ENCODE measurements around the gene PPM1L. TPM values are rescaled to one million over a fixed set of nuclear protein-coding genes. Genes with fewer than 3 reads are reported as not detected.

The PPM1L gene
- total RNA-seq, 2 donors from 2014 or later, result 3.5 to 14.6 TPM

- no peak for DNase-seq
- H3K9me3 ChIP-seq (ENCODE audit: control insufficient read depth, low read length, poor library complexity, severe bottlenecking), result no peaks in the 10 kb centered on the region
- H3K27ac Mint-ChIP-seq, result no peak overlapping the region
- H3K36me3 Mint-ChIP-seq (ENCODE audit: low read depth), result peaks cover 6% of the 10 kb centered on the region
- H3K27me3 Mint-ChIP-seq, result peaks cover 28% of the 10 kb centered on the region
- H3K4me3 Mint-ChIP-seq, result no peak overlapping the region
- no peak for ATAC-seq
- peaks cover 2% of the 10 kb centered on the region for H3K4me1 Mint-ChIP-seq
Measured at GRCh38 chr3:160748231-160748630, 7.8 kb upstream of the PPM1L start.

GRCh38 chr3:160748787-160749186 is 7.2 kb upstream of the PPM1L start:
- DNase-seq (no peak), ATAC-seq (no peak)
- Mint-ChIP-seq H3K27me3 (peaks cover 23% of the 10 kb centered on the region), H3K36me3 (ENCODE audit: low read depth) (peaks cover 2% of the 10 kb centered on the region), H3K4me1 (peaks cover 2% of the 10 kb centered on the region), H3K4me3 (no peak overlapping the region), H3K27ac (peak overlapping the region; percentile 51)
- no peaks in the 10 kb centered on the region for H3K9me3 ChIP-seq (ENCODE audit: control insufficient read depth, low read length, poor library complexity, severe bottlenecking)

GRCh38 chr3:160753953-160754352 is 2.1 kb upstream of the PPM1L start:
- H3K9me3 ChIP-seq (ENCODE audit: control insufficient read depth, low read length, poor library complexity, severe bottlenecking), result no peaks in the 10 kb centered on the region
- Mint-ChIP-seq H3K27me3 (peaks cover 6% of the 10 kb centered on the region), H3K4me3 (peak overlapping the region; percentile 95), H3K4me1 (peaks cover 19% of the 10 kb centered on the region), H3K36me3 (ENCODE audit: low read depth) (no peaks in the 10 kb centered on the region), H3K27ac (peak overlapping the region; percentile 88)
- no peak for ATAC-seq
- DNase-seq, result no peak

- peak in 2 of 3 donors; percentile 9 to 10 for DNase-seq
- H3K27ac Mint-ChIP-seq, result peak overlapping the region; percentile 88
Measured at GRCh38 chr3:160754371-160754854, 1.6 kb upstream of the PPM1L start.

GRCh38 chr3:160754855-160755747 is 930 bp upstream of the PPM1L start:
- Mint-ChIP-seq H3K36me3 (ENCODE audit: low read depth) (no peaks in the 10 kb centered on the region), H3K4me1 (peaks cover 19% of the 10 kb centered on the region), H3K4me3 (peak overlapping the region; percentile 95), H3K27me3 (peaks cover 14% of the 10 kb centered on the region), H3K27ac (peak overlapping the region; percentile 88)
- ATAC-seq, result peak; percentile 84
- no peaks in the 10 kb centered on the region for H3K9me3 ChIP-seq (ENCODE audit: control insufficient read depth, low read length, poor library complexity, severe bottlenecking)
- peak; percentile 77 to 87 (median 82) for DNase-seq

More at GRCh38 chr3:160754371-160754854, 1.6 kb upstream of the PPM1L start:
- peaks cover 19% of the 10 kb centered on the region for H3K4me1 Mint-ChIP-seq
- peaks cover 7% of the 10 kb centered on the region for H3K27me3 Mint-ChIP-seq
- no peaks in the 10 kb centered on the region for H3K9me3 ChIP-seq (ENCODE audit: control insufficient read depth, low read length, poor library complexity, severe bottlenecking)
- no peaks in the 10 kb centered on the region for H3K36me3 Mint-ChIP-seq (ENCODE audit: low read depth)
- H3K4me3 Mint-ChIP-seq, result peak overlapping the region; percentile 95
- no peak for ATAC-seq

- ATAC-seq, result no peak
- H3K4me3 Mint-ChIP-seq, result peak overlapping the region; percentile 95
- H3K9me3 ChIP-seq (ENCODE audit: control insufficient read depth, low read length, poor library complexity, severe bottlenecking), result no peaks in the 10 kb centered on the region
- H3K36me3 Mint-ChIP-seq (ENCODE audit: low read depth), result no peaks in the 10 kb centered on the region
- peak in 1 of 3 donors; percentile 7 for DNase-seq
- H3K27me3 Mint-ChIP-seq, result peaks cover 16% of the 10 kb centered on the region
- H3K27ac Mint-ChIP-seq, result no peak overlapping the region
- H3K4me1 Mint-ChIP-seq, result peaks cover 19% of the 10 kb centered on the region
Measured at GRCh38 chr3:160757233-160758106, 1.4 kb downstream of the PPM1L start.

GRCh38 chr3:160758929-160759577 is 3.0 kb downstream of the PPM1L start:
- Mint-ChIP-seq H3K4me1 (peaks cover 18% of the 10 kb centered on the region), H3K36me3 (ENCODE audit: low read depth) (peaks cover 3% of the 10 kb centered on the region), H3K27me3 (peaks cover 16% of the 10 kb centered on the region), H3K4me3 (no peak overlapping the region), H3K27ac (no peak overlapping the region)
- no peaks in the 10 kb centered on the region for H3K9me3 ChIP-seq (ENCODE audit: control insufficient read depth, low read length, poor library complexity, severe bottlenecking)
- ATAC-seq (no peak), DNase-seq (no peak)

GRCh38 chr3:160763073-160763472 is 7.0 kb downstream of the PPM1L start:
- no peaks in the 10 kb centered on the region for H3K9me3 ChIP-seq (ENCODE audit: control insufficient read depth, low read length, poor library complexity, severe bottlenecking)
- no peak overlapping the region for H3K4me3 Mint-ChIP-seq
- H3K27me3 Mint-ChIP-seq, result peaks cover 10% of the 10 kb centered on the region
- no peaks in the 10 kb centered on the region for H3K4me1 Mint-ChIP-seq
- ATAC-seq (no peak), DNase-seq (no peak)
- H3K27ac Mint-ChIP-seq, result no peak overlapping the region
- peaks cover 3% of the 10 kb centered on the region for H3K36me3 Mint-ChIP-seq (ENCODE audit: low read depth)

GRCh38 chr3:160765211-160765610 is 9.2 kb downstream of the PPM1L start:
- H3K36me3 Mint-ChIP-seq (ENCODE audit: low read depth), result peaks cover 3% of the 10 kb centered on the region
- H3K4me1 Mint-ChIP-seq, result no peaks in the 10 kb centered on the region
- DNase-seq (no peak), ATAC-seq (no peak)
- no peak overlapping the region for H3K4me3 Mint-ChIP-seq
- H3K9me3 ChIP-seq (ENCODE audit: control insufficient read depth, low read length, poor library complexity, severe bottlenecking), result no peaks in the 10 kb centered on the region
- H3K27me3 Mint-ChIP-seq, result peaks cover 8% of the 10 kb centered on the region
- no peak overlapping the region for H3K27ac Mint-ChIP-seq

- Mint-ChIP-seq H3K4me3 (no peak overlapping the region), H3K36me3 (ENCODE audit: low read depth) (peaks cover 3% of the 10 kb centered on the region), H3K4me1 (no peaks in the 10 kb centered on the region), H3K27me3 (peaks cover 7% of the 10 kb centered on the region), H3K27ac (no peak overlapping the region)
- H3K9me3 ChIP-seq (ENCODE audit: control insufficient read depth, low read length, poor library complexity, severe bottlenecking), result no peaks in the 10 kb centered on the region
- no peak for ATAC-seq
- DNase-seq, result no peak
Measured at GRCh38 chr3:160768031-160768430, 12.0 kb downstream of the PPM1L start.

- no peak for ATAC-seq
- DNase-seq, result no peak
- Mint-ChIP-seq H3K4me3 (no peak overlapping the region), H3K27me3 (peaks cover 7% of the 10 kb centered on the region), H3K4me1 (peaks cover 4% of the 10 kb centered on the region), H3K36me3 (ENCODE audit: low read depth) (no peaks in the 10 kb centered on the region), H3K27ac (no peak overlapping the region)
- no peaks in the 10 kb centered on the region for H3K9me3 ChIP-seq (ENCODE audit: control insufficient read depth, low read length, poor library complexity, severe bottlenecking)
Measured at GRCh38 chr3:160768918-160769317, 12.9 kb downstream of the PPM1L start.

- H3K27me3 Mint-ChIP-seq, result peaks cover 7% of the 10 kb centered on the region
- H3K36me3 Mint-ChIP-seq (ENCODE audit: low read depth), result no peaks in the 10 kb centered on the region
- no peak overlapping the region for H3K27ac Mint-ChIP-seq
- ATAC-seq, result no peak
- DNase-seq, result no peak
- no peak overlapping the region for H3K4me3 Mint-ChIP-seq
- H3K9me3 ChIP-seq (ENCODE audit: control insufficient read depth, low read length, poor library complexity, severe bottlenecking), result no peaks in the 10 kb centered on the region
- peaks cover 7% of the 10 kb centered on the region for H3K4me1 Mint-ChIP-seq
Measured at GRCh38 chr3:160771811-160772459, 15.9 kb downstream of the PPM1L start.
